Endothelial cell (in vitro differentiated cells): ENCODE results near the gene PMEL. TPM values are rescaled to one million over a fixed set of nuclear protein-coding genes. Genes with fewer than 3 reads are reported as not detected.

Experiments
- DNase-seq: peaks from one replicate; pipeline ENCODE4 v3.0.0; 2021; ENCODE audit warnings: low spot score
- H3K27ac Mint-ChIP-seq: one replicate; pipeline ENCODE4 v1.8.0; 2021; ENCODE audit warnings: mixed read lengths, inconsistent platforms; ENCODE audit not compliant: unreplicated experiment
- H3K27me3 Mint-ChIP-seq: one replicate; pipeline ENCODE4 v1.8.0; 2021; ENCODE audit warnings: mild to moderate bottlenecking, moderate library complexity, mixed read lengths, inconsistent platforms; ENCODE audit not compliant: unreplicated experiment
- H3K36me3 Mint-ChIP-seq: one replicate; pipeline ENCODE4 v1.8.0; 2021; ENCODE audit warnings: mild to moderate bottlenecking, low read depth, mixed read lengths, inconsistent platforms; ENCODE audit not compliant: unreplicated experiment
- H3K4me1 Mint-ChIP-seq: one replicate; pipeline ENCODE4 v1.8.0; 2021; ENCODE audit warnings: mild to moderate bottlenecking, mixed read lengths, inconsistent platforms; ENCODE audit not compliant: unreplicated experiment
- H3K4me3 Mint-ChIP-seq: one replicate; pipeline ENCODE4 v1.8.0; 2021; ENCODE audit warnings: mild to moderate bottlenecking, mixed read lengths, inconsistent platforms; ENCODE audit not compliant: unreplicated experiment
- H3K9me3 Mint-ChIP-seq: one replicate; pipeline ENCODE4 v1.8.0; 2021; ENCODE audit warnings: mixed read lengths, inconsistent platforms; ENCODE audit not compliant: unreplicated experiment
- total RNA-seq: library from RNA; stranded (reverse); fragmentation: NEBNext Ultra II Directional; extraction: Animal tissue kit (Norgen Biotek cat#: 25700); gene quantifications from one replicate; pipeline ENCODE4 v1.2.1, GENCODE V29; 2021; ENCODE audit not compliant: unreplicated experiment
- TF ChIP-seq, protein P1 (sequence below): fragments of 200-600 bp; sonication (generic); IDR thresholded peaks from one replicate; pipeline ENCODE4 v1.5.0; 2021; ENCODE audit warnings: antibody characterized with exemption; ENCODE audit not compliant: unreplicated experiment

The PMEL gene
- total RNA-seq, 1 donor from 2014 or later, result 136 TPM

GRCh38 chr12:55931780-55932550 lies 33.9 kb downstream of the PMEL start:
- Mint-ChIP-seq H3K36me3 (peaks cover 3% of the 10 kb centered on the region), H3K27me3 (peaks cover 23% of the 10 kb centered on the region), H3K9me3 (no peaks in the 10 kb centered on the region), H3K4me3 (peak overlapping the region; percentile 93), H3K4me1 (peaks cover 42% of the 10 kb centered on the region), H3K27ac (peak overlapping the region; percentile 4)
- TF ChIP-seq, protein P1, sequence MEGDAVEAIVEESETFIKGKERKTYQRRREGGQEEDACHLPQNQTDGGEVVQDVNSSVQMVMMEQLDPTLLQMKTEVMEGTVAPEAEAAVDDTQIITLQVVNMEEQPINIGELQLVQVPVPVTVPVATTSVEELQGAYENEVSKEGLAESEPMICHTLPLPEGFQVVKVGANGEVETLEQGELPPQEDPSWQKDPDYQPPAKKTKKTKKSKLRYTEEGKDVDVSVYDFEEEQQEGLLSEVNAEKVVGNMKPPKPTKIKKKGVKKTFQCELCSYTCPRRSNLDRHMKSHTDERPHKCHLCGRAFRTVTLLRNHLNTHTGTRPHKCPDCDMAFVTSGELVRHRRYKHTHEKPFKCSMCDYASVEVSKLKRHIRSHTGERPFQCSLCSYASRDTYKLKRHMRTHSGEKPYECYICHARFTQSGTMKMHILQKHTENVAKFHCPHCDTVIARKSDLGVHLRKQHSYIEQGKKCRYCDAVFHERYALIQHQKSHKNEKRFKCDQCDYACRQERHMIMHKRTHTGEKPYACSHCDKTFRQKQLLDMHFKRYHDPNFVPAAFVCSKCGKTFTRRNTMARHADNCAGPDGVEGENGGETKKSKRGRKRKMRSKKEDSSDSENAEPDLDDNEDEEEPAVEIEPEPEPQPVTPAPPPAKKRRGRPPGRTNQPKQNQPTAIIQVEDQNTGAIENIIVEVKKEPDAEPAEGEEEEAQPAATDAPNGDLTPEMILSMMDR, result no peak
- DNase-seq, result peak; percentile 34

DNA sequence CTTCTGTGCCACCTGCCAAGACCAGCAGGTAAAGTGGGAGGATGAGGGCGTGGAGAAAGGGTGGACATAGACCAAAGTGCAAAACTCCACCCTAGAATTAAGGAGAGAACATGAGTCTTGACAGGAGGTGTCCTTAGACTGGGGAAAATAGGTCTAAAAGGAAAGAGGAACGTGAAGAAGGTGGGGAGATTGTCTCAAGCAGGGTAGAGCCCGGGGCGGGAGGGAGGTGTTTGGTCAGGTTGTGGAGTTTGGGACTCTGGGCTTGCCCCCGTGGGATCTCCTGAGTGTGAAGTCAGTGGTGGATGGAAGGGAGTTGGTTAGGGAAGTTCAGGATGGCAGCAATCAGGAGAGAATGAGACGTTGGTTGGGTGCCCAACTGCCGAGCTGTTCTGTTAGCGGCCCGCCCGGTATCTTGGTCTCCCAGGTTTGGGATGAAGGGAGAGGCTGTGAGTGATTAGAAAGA lies 34.5 kb downstream of the PMEL start:
- no peak for DNase-seq
- H3K9me3 Mint-ChIP-seq, result no peaks in the 10 kb centered on the region
- peaks cover 43% of the 10 kb centered on the region for H3K4me1 Mint-ChIP-seq
- H3K27me3 Mint-ChIP-seq, result peaks cover 22% of the 10 kb centered on the region
- peak overlapping the region; percentile 22 for H3K27ac Mint-ChIP-seq
- peak overlapping the region; percentile 91 for H3K4me3 Mint-ChIP-seq
- TF ChIP-seq, protein P1, result no peak
- H3K36me3 Mint-ChIP-seq, result peaks cover 4% of the 10 kb centered on the region

DNA sequence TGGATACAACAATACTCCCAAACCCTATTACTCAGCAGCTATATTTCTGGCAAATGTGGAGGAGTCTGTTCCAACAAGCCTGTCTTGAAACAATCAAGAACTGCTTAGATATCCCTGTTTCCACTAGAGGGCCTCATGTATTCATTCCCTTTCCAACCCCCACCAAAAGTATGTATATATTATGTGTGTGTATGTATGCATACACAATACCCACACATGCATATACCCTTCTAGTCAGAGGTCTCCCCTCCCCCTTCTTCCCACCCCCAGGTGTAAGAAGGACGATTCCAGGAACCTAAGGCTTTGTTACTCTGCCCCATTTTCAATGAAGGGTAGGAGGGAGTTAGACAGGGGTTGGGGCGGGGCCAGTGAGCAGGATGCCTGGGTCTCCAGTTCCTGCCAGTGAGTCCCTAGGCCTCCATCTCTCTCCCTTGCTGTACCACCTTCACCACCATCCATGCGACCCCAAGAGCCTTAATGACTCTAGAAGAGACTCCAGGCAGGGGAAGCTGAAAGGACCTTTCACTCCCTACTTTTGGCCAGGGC lies 35.0 kb downstream of the PMEL start, which contains the start of gene DGKA:
Gene DGKA, plus strand, starts transcription at position 392 of the 546 bp plus-strand sequence. CDS start 5,342 bp downstream, outside the sequence.
- peak; percentile 32 for DNase-seq
- Mint-ChIP-seq H3K27ac (peak within 1 kb of the TSS; percentile 77), H3K4me1 (peaks cover 44% of the 10 kb centered on the region), H3K9me3 (no peaks in the 10 kb centered on the region), H3K4me3 (peak within 1 kb of the TSS; percentile 93), H3K36me3 (peaks cover 7% of the 10 kb centered on the region), H3K27me3 (peaks cover 21% of the 10 kb centered on the region)
- TF ChIP-seq, protein P1, result peak; percentile 37

DNA sequence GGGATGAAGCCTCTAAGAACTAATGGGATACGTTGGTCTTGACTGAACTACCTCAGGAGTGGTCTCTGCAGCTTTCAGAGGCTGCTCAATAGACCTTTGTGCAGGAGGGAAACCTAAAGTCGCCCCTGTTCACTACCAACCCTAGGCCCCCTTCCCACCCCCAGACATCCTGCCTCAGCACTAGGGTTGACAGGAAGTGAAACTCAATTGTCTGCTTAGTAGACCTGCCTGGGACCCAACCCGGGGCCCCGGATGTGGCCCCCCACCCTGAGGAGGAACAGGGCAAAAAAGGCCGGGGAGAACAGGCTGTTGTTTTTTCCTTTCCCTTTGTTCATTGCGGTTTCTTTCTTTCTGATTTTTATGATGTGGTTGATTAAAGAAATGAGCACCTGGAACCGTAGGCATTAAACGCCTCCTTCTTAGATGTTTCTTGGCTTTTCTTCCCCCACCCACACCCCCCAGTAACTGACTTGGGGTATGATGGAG lies 36.5 kb downstream of the PMEL start:
- peaks cover 53% of the 10 kb centered on the region for H3K4me1 Mint-ChIP-seq
- peak overlapping the region; percentile 69 for H3K4me3 Mint-ChIP-seq
- peaks cover 17% of the 10 kb centered on the region for H3K36me3 Mint-ChIP-seq
- TF ChIP-seq, protein P1, result no peak
- H3K27me3 Mint-ChIP-seq, result peaks cover 15% of the 10 kb centered on the region
- no peaks in the 10 kb centered on the region for H3K9me3 Mint-ChIP-seq
- no peak for DNase-seq
- peak overlapping the region; percentile 74 for H3K27ac Mint-ChIP-seq
